Transverse colon (tissue), 4 donors: Measurements from ENCODE around the gene SBF2. TPM values are rescaled to one million over a fixed set of nuclear protein-coding genes. Genes with fewer than 3 reads are reported as not detected.

ENCODE experiments used
- DNase-seq: peaks from one replicate; pipeline ENCODE4 v3.0.0-alpha.2; 2019
- H3K27ac ChIP-seq, 4 donors: fragments of 200-600 bp; sonication (generic); 2 replicates each; pipeline ENCODE4 v1.5.1; 2016 to 2018; ENCODE audit warnings: inconsistent platforms in 4 of 4
- H3K27me3 ChIP-seq: fragments of 200-600 bp; sonication (generic); 2 replicates; pipeline ENCODE4 v1.5.1; 2017; ENCODE audit warnings: inconsistent platforms
- H3K36me3 ChIP-seq, 4 donors: fragments of 200-600 bp; sonication (generic); 2 replicates each; pipeline ENCODE4 v1.5.1; 2017 to 2019; ENCODE audit warnings: inconsistent platforms in 4 of 4
- H3K4me1 ChIP-seq, 4 donors: fragments of 200-600 bp; sonication (generic); 2 replicates each; pipeline ENCODE4 v1.5.1; 2017 to 2020; ENCODE audit warnings: inconsistent platforms in 4 of 4
- H3K4me3 ChIP-seq, 4 donors: fragments of 200-600 bp; sonication (generic); 1 replicate in 1 of 4; 2 replicates in 3 of 4; pipeline versions ENCODE4 v1.5.1 to v1.6.1; 2017 to 2019; ENCODE audit warnings: inconsistent platforms in 4 of 4
- H3K9me3 ChIP-seq, 2 donors: fragments of 200-600 bp; sonication (generic); 2 replicates each; pipeline ENCODE4 v1.5.1; 2017 to 2019; ENCODE audit warnings: inconsistent platforms in 2 of 2
- EP300 ChIP-seq: sonication (generic); formaldehyde crosslinking; IDR thresholded peaks from one replicate; pipeline ENCODE4 v1.6.1; 2017; ENCODE audit warnings: antibody characterized with exemption, low read depth
- POLR2A ChIP-seq: fragments of 450-650 bp; IDR thresholded peaks from one replicate; pipeline ENCODE4 v1.6.1; 2016; ENCODE audit warnings: antibody characterized with exemption, mild to moderate bottlenecking, moderate library complexity
- POLR2AphosphoS5 ChIP-seq, 3 donors: sonication (generic); formaldehyde crosslinking; IDR thresholded peaks; one replicate each; pipeline ENCODE4 v1.6.1; 2016; ENCODE audit warnings: antibody characterized with exemption in 3 of 3
- WGBS, 2 donors: methylation state at CpG; one replicate each; pipeline ENCODE4 v1.1.5; 2018; ENCODE audit warnings: low coverage in 1 of 2; 5-methylcytosine and 5-hydroxymethylcytosine counted together
- in situ Hi-C, 4 donors: fragments of 200-750 bp; cut with MboI; loops; one replicate each; pipeline versions ENCODE4 v1.15.0 to v1.15.1; 2017; ENCODE audit warnings: low sequenced_read_pairs in 3 of 4, low pct_ligation_motif_present in 1 of 4, low pct_unique_long_range_greater_than_20kb in 1 of 4
- intact Hi-C: fragments of 100-400 bp; cut with DNase I; formaldehyde crosslinking; loops from one replicate; pipeline ENCODE4 v1.15.1; 2023; ENCODE audit warnings: low total_unique reads
- total RNA-seq, 4 donors: library from RNA; depleted of rRNA; stranded (reverse); fragments of >200 nt; gene quantifications; one replicate each; pipeline ENCODE4 v1.1.0, GENCODE V29; 2016
- TF ChIP-seq, protein P1 (sequence below), 5 experiments: fragments of 200-600 bp in 3 of 5; fragments of 450-650 bp in 2 of 5; sonication (generic) in 3 of 5; IDR thresholded peaks; 1 replicate in 2 of 5; 2 replicates in 3 of 5; pipeline ENCODE4 v1.5.1; 2016 to 2017; ENCODE audit warnings: antibody characterized with exemption in 5 of 5, inconsistent platforms in 3 of 5, mild to moderate bottlenecking in 2 of 5, moderate library complexity in 1 of 5

SBF2 gene
- total RNA-seq, 4 donors from 2014 or later = 46.4 to 71.0 (median 54.8) TPM

DNA sequence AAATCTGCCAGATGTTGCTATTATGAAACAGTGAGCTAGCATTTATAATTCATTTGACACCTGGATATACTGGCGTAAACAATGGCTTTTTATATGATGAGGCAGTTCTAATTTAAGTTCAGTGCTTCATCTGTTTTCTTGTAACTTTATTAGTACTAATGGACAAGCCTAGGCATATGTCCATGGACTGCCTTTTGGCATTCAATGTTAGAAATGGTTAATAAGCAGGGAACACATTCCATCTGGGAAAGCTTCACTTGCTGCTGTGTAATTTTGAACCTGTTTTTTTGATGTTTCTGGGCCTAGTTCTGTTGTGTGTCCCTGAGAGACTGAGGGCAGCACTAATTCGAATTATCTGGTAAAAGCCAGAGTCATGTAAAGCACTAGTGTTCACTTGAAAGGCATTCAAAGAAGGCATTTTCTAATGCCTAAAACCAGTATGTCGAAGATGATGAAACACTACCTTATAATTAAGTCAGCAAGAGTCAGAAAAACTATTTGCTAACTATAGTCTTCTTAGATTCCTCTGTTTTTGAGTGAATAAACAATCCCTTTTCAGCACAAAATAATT lies 491.6 kb downstream of the SBF2 start:
- DNase-seq = no peak
- peaks cover 0 to 21% (median 5%) of the 10 kb centered on the region in 4 donors for H3K4me1 ChIP-seq
- TF ChIP-seq POLR2AphosphoS5 (IDR thresholded peaks at IDR 0.05) = peak; percentile 63 to 81 (median 78)
- TF ChIP-seq POLR2A = no peak
- TF ChIP-seq EP300 = no peak
- TF ChIP-seq, protein P1, sequence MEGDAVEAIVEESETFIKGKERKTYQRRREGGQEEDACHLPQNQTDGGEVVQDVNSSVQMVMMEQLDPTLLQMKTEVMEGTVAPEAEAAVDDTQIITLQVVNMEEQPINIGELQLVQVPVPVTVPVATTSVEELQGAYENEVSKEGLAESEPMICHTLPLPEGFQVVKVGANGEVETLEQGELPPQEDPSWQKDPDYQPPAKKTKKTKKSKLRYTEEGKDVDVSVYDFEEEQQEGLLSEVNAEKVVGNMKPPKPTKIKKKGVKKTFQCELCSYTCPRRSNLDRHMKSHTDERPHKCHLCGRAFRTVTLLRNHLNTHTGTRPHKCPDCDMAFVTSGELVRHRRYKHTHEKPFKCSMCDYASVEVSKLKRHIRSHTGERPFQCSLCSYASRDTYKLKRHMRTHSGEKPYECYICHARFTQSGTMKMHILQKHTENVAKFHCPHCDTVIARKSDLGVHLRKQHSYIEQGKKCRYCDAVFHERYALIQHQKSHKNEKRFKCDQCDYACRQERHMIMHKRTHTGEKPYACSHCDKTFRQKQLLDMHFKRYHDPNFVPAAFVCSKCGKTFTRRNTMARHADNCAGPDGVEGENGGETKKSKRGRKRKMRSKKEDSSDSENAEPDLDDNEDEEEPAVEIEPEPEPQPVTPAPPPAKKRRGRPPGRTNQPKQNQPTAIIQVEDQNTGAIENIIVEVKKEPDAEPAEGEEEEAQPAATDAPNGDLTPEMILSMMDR (IDR thresholded peaks at IDR 0.05) = no peak
- no peak overlapping the region for H3K4me3 ChIP-seq
- H3K27ac ChIP-seq = peak overlapping the region; percentile 48 to 73 (median 64)
- WGBS, 2 donors = 74 to 75% methylated on average over 2 to 3 of the region's 3 CpGs
- intact Hi-C loops = no loop called here
- no peaks in the 10 kb centered on the region for H3K9me3 ChIP-seq
- in situ Hi-C loops = no loop called here
- no peaks in the 10 kb centered on the region for H3K27me3 ChIP-seq
- peaks cover 0 to 2% (median 0%) of the 10 kb centered on the region in 4 donors for H3K36me3 ChIP-seq

DNA sequence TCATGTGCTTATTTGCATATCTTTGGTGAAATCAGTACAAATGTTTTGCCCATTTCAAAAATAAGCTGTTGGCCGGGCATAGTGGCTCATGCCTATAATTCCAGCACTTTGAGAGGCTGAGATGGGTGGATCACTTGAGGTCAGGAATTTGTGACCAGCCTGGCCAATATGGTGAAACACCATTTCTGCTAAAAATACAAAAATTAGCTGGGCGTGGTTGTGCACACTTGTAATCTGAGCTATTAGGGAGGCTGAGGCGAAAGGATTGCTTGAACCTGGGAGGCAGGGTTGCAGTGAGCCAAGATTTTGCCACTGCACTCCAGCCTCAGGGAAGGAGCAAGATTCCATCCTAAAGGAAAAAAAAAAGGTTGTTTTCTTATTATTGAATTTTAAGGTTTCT lies 494.1 kb downstream of the SBF2 start:
- 90 to 92% methylated on average over 3 of the region's 3 CpGs for WGBS, 2 donors
- Histone ChIP-seq H3K4me3 (no peak overlapping the region), H3K4me1 (peaks cover 0 to 21% (median 5%) of the 10 kb centered on the region in 4 donors), H3K27me3 (no peaks in the 10 kb centered on the region), H3K27ac (no peak overlapping the region), H3K36me3 (no peaks in the 10 kb centered on the region), H3K9me3 (no peaks in the 10 kb centered on the region)
- TF ChIP-seq, protein P1 (IDR thresholded peaks at IDR 0.05) = no peak
- no peak for TF ChIP-seq EP300
- no peak for TF ChIP-seq POLR2AphosphoS5 (IDR thresholded peaks at IDR 0.05)
- no peak for TF ChIP-seq POLR2A
- intact Hi-C loops = no loop called here
- in situ Hi-C loops = no loop called here
- DNase-seq = no peak

- peaks cover 0 to 4% (median under 1%) of the 10 kb centered on the region in 4 donors for H3K4me1 ChIP-seq
- H3K9me3 ChIP-seq = no peaks in the 10 kb centered on the region
- 89 to 95% methylated on average over 4 of the region's 4 CpGs for WGBS, 2 donors
- H3K4me3 ChIP-seq = no peak overlapping the region
- H3K27ac ChIP-seq = no peak overlapping the region
- DNase-seq = no peak
- H3K36me3 ChIP-seq = no peaks in the 10 kb centered on the region
- in situ Hi-C loops = no loop called here
- TF ChIP-seq POLR2AphosphoS5 (IDR thresholded peaks at IDR 0.05) = no peak
- intact Hi-C loops = no loop called here
- no peaks in the 10 kb centered on the region for H3K27me3 ChIP-seq
Observed at GRCh38 chr11:9797300-9797699, 496.7 kb downstream of the SBF2 start.

GRCh38 chr11:9796854-9797253 lies 497.2 kb downstream of the SBF2 start:
- H3K27ac ChIP-seq = no peak overlapping the region

More at GRCh38 chr11:9796854-9797253, 497.2 kb downstream of the SBF2 start:
- H3K27me3 ChIP-seq = no peaks in the 10 kb centered on the region
- TF ChIP-seq EP300 = no peak
- TF ChIP-seq POLR2AphosphoS5 (IDR thresholded peaks at IDR 0.05) = no peak
- no peak for TF ChIP-seq POLR2A
- TF ChIP-seq, protein P1 (IDR thresholded peaks at IDR 0.05) = no peak
- DNase-seq = no peak
- WGBS, 2 donors = 97% methylated on average over 3 to 5 of the region's 5 CpGs
- peaks cover 0 to 4% (median 0%) of the 10 kb centered on the region in 4 donors for H3K4me1 ChIP-seq
- no peaks in the 10 kb centered on the region for H3K36me3 ChIP-seq
- intact Hi-C loops = no loop called here
- H3K4me3 ChIP-seq = no peak overlapping the region
- no peaks in the 10 kb centered on the region for H3K9me3 ChIP-seq
- in situ Hi-C loops = no loop called here
